Stimulated activated CD4-positive, alpha-beta T cell treated with anti-CD3 and anti-CD28 coated beads, Interleukin-15, amount 100 ng/mL, for 1 hour (primary cell): ENCODE data around the gene MED7.
A peak's percentile ranks its signal among the peaks of the same experiment; 100 is the strongest.
"Not testable (repeated sequence)": the region's sequence is repeated elsewhere in the genome, so short reads cannot be mapped to it uniquely, and the experiment has no call there.

ENCODE experiments used
- DNase-seq, 2 donors: peaks; one replicate each; pipeline ENCODE4 v3.0.0-alpha.2; 2020; ENCODE audit warnings: low read depth in 1 of 2, low spot score in 1 of 2

The MED7 gene, protein sequence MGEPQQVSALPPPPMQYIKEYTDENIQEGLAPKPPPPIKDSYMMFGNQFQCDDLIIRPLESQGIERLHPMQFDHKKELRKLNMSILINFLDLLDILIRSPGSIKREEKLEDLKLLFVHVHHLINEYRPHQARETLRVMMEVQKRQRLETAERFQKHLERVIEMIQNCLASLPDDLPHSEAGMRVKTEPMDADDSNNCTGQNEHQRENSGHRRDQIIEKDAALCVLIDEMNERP

DNA sequence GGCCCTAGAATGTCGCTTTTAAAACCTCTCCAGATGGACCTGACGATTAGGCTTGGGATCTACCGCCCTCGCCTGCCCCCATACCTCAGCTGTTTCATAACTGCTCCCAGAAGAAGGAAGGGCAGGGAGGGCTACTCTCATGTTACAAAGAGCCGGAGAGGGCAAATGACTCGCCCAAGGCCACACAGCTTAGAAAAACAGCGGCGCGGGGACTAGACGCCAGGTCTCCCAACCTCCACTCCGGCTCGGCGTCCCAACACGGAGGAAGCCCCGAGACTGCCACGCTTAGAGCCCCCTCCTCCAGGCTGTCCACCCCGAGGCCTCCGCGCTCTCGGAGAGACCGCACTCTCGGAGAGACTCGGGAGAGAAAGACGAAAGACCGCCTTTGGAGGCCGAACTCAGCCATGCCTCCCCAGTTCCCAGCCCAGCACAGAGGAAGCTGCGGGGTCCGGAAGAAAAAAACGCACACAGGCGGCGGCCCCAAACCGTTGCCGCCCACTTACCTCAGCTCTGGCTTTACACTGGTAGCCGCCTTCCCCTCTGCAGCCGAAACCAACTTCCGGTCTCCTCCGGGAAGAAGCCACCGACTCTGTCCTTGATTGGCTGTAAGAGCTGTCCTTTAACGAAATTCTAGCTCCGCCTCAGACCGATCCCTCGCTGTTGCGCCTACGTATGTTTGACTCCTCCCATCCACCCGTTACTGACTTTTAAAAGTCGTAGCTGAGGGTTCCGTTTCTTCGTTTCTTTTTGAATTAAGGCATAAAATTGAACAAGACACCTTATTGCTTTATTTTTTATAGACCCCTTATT is at the start of gene MED7:
Gene MED7 (minus strand): TSS at position 549 of the 810 bp plus-strand sequence. CDS start 3,434 bp downstream, outside the sequence.
- DNase-seq, result peak; percentile 64 to 82

DNA sequence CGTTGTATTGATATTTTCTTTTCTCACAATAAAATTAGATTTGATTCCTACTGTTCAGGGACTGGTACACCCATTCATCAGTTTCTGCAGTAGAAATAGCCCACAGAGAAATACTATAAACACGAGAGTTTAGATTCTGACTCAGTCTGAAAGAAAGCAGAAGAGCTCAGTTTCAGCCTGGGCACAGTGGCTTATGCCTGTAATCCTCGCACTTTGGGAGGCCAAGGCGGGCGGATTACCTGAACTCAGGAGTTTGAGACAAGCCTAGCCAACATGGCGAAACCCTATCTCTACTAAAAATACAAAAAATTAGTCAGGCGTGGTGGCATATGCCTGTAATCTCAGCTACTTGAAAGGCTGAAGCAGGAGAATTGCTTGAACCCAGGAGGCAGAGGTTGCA is 46.6 kb upstream of the MED7 start:
- DNase-seq, result peak in 1 of 2 donors; percentile 30

DNA sequence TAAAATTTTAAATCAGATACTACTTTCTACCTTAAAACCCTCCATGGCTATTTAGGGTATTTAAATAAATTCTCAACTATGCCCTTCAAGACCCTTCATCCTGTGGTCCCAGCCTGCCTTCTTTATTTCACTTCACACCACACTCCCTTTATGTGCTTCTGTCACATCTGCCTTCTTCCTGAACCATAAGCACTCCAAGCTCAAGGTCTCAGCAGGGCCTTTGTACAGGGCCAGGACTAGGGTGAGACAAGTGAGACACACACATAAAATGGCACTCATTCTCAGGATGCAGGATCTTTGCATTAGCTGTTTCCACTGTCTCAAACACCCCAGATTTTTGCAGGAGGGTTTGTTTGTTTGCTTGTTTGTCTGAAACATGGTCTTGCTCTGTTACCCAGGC is 45.6 kb upstream of the MED7 start:
- no peak for DNase-seq

DNA sequence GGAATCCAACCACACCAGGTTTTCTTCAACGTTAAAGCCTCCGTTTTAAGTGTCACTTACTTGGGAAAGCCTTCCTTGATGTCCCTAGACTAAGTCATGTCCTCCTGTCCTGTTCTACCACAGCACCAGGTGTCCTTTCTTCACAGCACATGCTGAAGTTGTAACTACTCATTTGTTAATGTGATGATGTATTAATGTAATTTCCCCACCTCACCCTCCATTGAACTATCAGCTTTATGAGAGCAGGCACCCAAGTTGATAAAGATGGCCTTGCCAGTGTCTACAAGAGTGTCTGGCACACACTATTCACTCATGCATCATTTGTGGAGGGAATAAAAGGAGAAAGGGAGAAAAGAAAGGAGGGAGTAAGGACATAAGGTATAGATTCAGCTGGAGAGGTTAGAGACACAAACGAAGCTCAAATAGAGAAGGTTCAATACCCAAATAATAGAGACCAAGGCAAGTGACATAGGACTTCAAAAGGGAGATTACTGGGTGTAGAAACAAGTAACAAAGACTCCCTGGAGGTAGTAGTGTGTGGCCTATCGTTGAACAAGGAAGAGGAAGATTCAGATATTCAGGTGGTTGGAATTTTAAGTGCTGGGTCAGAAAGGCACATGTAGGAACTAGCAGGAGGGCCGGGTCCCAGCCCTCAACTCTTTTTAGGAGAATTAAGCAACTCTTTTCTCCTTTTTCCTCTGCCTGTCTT is 44.5 kb upstream of the MED7 start:
- DNase-seq, result no peak

DNA sequence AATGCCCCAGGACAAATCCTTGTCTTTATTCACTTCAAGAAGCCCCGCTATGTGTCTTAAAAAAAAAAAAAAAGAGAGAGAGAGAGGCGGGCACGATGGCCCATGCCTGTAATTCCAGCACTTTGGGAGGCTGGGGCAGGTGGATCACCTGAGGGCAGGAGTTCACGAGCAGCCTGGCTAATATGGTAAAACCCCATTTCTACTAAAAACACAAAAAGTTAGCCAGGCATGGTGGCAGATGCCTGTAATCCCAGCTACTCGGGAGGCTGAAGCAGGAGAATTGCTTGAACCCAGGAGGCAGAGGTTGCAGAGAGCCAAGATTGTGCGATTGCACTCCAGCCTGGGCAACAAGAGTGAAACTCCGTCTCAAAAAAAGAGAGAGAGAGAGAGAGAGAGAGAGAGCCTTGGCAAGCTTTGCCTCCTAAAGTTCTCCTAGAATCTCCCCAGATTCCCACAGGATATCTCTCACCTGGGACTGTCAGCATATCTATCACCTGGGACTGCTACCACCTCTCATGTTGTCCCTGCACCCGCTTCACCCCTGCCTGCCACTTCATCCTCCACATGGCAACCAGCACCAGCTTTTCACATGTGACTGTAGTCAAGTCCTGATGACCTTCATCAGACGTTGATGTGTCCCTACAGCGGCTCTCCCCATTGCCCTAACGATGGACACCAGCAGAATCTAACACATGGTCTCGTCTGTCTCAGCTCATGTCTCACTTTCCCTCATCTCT is 43.8 kb upstream of the MED7 start:
- no peak for DNase-seq

DNA sequence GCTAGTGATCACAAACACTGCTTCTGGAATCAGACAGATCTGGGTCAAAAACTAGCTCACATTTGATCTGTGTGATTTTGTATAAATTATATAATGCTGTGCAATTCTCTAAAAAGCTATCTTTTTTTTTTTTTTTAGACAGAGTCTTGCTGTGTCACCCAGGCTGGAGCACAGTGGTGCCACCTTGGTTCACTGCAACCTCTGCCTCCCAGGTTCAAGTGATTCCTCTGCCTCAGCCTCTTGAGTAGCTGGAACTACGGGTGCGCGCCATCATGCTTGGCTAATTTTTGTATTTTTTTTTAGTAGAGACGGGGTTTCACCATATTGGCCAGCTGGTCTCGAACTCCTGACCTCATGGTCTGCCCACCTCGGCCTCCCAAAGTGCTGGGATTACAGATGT is 42.5 kb upstream of the MED7 start:
- not testable (repeated sequence) for DNase-seq

DNA sequence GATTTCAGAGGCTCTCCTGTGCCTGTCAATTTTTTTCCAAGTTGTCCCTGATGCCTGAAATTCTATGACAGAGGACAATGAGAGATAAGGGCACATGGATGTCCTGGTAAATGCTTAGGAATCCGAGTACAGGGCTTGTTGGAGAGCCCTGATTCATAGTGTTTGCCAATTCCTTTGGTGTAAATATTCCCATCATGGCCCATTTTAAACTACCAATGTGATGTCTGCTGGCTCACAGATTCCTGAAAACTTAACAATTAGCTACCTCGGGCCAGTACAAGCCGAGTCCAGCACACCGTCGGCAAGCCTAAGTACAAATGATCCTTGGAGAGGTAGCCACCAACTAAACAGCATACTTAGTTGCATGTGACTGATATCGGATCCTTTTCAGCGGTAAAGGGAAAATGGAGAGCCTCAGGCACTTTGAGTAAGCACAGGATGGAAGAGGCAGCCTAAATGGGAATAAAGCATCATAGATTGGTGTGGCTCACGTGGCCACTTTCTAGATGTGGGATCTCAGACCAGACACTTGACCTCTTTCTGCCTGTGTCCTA is 41.5 kb upstream of the MED7 start:
- no peak for DNase-seq

DNA sequence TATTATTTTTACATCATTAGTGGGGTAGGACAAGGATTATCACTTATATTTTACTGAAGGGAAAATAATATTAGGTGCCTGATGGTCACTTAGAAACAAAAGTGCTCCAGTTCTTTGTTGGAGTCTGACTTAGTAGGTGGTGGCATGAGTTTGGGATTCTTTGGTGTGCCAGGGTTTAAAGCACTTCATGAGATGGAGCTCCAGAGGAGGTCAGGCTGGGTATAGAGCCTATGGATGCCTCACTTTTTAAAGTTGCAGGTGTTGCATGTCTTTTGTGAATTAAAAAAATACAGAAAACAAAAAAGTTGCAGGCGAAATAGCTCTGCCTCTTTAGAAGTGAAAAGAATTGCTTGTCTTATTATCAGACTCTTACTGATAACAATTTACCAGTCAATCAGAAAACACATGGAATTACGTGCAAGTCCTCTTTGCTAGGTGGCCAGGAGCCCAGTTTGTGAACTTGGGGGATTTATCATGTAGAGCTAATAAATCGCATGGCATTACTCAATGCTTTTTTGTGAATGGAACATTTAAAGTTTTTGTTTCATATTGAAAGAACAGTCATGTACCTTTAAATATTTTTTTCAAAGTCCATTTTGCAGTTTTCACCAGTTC is 39.6 kb upstream of the MED7 start:
- DNase-seq, result no peak

DNA sequence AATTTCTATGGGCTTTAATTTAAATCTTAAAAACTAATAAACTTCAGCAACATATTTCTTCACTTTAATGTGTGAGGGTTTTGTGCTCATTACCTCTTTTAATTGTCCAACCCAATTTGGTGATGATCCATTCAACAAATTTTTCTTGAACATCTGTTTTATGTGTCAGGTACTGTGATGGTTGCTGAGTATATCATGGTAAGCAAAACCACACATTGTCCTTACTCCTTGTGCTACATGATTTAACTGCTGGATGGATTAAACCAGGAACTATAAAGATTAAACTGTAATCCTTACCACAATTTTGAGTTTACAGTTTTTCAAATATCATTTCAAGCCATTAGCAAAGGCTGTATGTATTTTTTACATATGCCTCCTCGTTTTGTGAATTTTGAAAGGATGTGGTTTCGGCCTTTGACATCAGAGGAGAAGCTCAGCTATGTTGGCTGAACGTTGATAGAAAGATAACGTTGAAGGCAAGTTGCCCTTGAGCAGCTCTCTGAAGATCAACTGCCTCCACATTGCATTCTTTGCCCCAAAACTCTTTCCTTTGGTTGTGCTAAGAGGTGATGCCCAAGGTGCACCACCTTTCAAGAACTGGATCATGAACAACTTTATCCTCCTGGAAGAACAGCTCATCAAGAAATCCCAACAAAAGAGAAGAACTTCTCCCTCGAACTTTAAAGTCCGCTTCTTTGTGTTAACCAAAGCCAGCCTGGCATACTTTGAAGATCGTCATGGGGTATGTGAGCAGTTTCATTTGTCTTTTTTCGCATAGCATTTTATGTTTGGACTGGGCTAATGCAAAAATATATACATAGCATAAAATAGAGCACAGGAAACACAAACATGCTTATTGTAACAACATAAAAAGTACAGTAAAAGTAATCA is 38.0 kb upstream of the MED7 start, which contains the start of gene ITK:
Gene ITK (plus strand): TSS at position 467 of the 891 bp plus-strand sequence. CDS start 138 bp downstream, at position 605.
- no peak for DNase-seq

DNA sequence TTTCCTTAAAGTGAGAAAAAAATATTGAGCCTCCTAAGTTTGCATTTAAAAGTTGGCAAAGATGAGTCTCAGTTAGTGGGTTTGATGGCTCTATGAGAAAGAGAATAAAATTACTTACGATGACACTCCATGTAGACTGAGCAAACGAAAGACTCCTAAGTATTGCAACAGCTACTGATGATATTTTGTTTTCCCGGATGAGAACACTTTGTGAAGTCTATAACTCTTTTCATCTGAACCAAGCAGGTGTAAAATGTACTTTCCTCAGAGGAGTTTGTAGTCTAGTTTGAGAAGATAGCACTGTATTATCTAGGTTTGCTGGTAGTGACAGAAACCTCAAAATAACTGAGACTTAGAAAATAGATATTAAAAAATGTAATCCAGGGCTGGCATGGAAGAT is 36.3 kb upstream of the MED7 start:
- DNase-seq, result no peak

DNA sequence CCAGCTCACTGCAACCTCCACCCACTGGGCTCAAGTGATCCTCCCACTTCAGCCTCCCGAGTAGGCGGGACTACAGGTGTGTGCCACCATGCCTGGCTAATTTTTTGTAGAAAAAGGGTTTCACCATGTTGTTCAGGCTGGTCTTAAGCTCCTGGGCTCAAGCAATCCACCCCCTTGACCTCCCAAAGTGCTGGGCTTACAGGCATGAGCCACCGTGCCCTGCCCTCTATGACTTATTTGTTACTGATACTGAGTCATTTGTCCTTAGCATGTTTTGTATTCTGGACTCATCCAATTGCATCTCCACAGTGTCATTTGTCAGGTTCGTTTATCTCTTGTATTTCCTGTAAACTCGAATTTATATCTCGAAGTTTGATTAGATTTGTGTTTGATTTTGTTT is 35.3 kb upstream of the MED7 start:
- DNase-seq, result no peak

DNA sequence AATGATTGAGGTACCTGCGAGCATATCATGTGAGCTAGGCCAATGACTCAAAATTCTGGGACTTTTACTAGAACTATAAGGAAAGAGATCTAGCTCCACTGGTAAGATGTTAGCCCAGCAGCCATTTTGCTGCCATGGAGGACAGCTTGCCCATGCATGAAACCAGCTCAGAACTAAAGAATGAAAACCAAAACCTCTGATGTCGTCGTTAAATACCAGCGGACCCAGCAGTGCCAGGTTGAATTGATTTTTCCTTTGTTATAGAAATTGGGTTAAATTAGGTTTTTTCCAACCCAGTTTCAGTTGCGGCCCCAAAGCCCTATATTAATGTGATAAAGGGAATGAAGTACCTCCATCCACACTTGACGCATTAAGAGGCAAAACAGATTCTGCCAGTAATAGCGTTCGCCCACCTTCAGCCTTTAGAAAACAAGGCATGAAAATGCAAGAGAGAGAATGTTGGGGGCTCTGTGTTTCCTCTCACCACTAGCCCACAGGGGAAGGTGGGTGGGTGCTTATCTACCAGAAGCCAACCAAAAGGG is 32.5 kb upstream of the MED7 start:
- no peak for DNase-seq

DNA sequence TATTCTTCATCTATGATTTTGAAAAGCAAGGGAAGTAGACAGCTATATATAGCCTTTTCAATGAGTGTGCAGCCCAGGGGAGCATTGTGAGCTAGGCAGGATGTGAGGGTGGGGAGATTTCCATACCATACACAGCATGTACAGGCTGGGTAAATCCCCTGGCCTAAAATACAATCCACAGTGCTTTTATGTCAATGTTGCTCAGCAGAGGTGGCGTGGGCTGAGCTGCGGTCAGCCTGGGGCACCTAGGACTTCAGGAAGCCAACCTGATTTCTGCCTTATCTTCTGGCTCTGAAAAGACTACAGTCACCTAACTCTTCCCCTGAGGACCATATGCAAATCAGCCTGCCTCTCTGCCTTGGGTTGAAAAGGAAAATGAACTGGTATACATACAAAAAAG is 29.7 kb upstream of the MED7 start:
- peak; percentile 46 to 72 for DNase-seq

DNA sequence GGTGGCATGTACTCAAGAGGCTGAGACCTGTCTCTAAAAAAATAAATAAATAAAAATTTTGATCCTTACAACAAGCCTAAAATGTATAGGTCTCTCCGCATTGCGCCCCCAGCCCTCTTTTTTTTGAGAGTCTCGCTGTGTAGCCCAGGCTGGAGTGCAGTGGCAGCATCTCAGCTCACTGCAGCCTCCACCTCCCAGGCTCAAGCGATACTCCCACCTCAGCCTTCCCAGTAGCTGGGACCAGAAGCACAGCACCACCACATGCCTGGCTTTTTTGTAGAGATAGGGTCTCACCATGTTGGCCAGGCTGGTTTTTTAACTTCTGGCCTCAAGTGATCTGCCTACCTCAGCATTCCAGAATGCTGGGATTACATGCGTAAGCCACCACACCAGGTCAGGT is 25.6 kb upstream of the MED7 start:
- DNase-seq, result no peak

DNA sequence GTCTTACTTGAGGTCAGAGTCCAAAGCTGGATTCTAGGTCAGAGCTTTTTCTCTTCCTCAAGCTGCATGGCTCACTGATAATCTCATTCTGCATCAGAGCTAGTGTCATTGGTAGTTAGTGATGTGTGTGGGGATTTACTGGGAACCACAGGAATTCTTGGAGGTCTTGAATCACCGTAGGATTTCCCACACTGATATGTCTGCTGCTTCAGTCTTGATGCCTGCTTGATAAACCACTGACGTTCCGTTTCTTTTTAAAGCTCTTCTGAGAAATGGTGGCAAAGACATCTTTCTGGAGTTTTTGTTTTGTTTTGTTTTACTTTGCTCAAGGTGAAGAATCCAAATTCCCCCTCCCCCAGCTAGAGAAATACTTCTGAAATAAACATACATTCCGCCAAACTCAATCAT is 24.6 kb upstream of the MED7 start:
- no peak for DNase-seq

DNA sequence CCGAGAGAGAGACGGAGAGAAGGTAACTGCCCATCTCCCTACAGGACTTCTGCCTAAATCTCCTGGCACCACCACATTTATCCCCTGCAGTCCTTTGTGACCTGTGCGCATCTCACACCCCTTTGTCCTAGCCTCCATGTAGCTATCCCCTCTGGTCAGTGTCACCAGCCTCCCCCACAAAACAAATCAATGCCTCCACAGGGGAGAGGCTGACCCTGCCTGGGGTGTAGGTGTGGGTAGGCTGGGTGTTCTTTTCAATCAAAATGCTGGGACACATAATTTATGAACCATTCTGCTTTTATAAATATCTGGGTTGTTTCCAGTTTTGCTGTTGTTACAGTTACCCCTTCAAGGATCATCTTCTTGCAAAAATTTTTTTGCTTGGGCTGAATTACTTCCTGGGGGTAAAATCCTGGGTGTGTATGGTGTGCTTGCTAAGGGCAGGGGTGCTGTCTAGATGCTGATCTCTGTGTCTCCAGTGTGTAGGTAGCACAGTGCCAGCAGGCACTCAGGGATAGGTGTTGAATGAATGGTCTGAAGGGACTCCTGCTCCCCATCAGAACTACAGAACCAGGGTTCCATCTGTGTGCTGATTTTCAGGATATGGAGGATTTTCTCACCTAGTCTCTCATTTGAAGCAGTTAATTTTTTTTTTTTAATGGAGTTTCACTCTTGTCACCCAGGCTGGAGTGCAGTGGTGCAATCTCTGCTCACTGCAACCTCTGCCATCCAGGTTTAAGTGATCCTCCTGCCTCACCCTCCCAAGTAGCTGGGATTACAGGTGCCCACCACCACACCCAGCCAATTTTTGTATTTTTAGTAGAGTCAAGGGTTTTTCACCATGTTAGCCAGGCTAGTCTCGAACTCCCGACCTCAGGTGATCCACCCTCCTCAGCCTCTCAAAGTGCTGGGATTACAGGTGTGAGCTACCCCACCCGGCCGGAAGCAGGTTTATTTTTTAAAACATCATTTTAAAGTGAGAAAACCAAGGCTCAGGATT is 23.8 kb upstream of the MED7 start, which contains the start of gene GARIN3:
Gene GARIN3 (minus strand): TSS at position 51 of the 1,000 bp plus-strand sequence. CDS start 96 bp downstream, outside the sequence.
- DNase-seq, result no peak

DNA sequence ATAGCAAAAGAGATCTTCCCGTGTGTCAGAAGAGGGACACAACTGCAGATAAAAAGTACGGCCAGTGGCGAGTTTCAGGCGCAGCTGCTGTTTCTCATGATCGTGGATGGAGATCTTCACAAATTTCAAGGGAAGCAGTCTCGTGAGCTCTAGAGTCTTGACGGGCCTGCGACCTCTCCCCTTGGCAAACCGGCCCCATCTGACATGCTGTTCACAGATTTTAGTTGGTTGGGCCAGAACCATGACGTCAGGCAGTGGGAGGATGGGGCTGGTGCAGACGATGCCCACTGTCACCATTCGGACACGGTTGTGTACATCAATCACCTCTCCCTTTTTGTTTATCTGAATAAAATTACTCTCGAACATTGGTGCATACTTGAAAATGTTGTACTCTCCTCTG is 23.0 kb upstream of the MED7 start:
- no peak for DNase-seq

DNA sequence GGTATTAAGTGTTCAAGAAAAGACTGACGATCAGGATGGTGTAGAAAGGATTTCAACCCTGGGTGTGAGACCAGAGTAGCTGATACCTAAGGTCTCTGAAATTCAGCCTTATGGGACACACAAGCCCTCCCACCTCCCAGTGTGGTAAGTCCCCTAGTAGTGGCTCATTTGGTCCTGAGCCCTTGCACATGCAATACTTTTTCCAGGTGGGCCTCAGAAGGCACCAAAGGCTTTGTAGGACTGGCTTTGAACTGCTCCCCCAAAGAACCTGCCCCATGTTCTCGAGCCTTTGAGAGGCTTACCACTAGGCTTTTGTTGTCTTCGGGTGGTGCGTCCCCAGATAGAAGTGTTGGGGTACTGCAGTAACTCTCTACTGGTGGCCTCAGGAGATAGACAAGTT is 22.6 kb upstream of the MED7 start:
- no peak for DNase-seq
